NCI-H510A (cell line): ENCODE measurements around the gene DDX39B.

Experiments used
- DNase-seq: peaks from one replicate; lab custom pipeline; 2025; lab: John Stamatoyannopoulos, UW

Gene DDX39B

DNA sequence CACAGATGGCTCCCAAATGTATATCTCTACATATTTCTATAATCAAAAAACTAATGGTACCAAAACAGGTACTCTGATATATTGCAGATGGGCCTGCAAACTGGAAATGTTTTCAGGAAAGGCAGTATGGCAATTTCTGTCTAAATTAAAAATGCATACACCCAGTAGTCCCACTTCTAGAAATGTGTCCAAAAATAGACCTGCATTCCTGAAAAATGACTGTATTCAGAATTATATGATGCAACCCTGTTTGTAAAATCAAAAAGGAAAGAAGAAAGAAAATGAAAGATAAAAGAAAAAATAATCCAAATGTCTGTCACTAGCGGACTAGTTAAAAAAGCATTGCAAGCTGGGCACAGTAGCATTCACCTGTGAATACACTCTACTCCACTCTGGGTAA, 56.7 kb downstream of the DDX39B start:
- DNase-seq, result no peak

DNA sequence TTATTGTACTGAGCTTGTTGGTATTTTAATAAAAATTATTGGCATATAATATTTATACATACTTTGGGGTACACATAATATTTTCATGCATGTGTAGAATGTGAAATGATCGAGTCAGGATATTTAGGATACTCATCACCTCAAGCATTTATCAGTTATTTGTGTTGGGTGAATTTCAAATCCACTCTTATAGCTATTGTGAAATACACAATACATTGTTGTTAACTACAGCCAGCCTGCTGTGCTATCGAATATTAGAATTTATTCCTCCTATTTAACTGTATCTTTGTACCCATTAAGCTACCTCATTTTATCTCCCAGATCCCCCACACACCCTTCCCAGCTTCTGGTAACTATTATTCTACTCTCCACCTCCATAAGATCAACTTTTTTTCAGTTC, 58.4 kb downstream of the DDX39B start:
- no peak for DNase-seq

DNA sequence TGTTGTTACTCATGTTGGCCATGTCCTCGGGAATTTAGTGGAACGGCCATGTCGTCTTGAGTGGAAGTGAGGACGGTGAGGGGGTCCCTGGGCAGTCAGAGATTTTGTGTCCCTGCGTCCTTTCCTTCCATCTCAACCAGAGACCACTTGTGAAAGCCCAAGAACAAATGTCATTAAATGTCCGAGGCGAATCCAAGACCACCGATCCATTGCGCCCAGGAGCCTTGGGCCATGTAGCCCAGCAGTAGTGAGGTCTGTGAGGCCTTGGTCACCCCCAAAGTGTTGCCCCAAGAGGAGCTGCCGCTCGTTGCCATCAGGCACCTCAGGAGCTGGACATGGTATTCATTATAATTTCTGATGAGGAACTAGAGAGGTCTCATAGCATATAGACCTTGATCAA, 61.2 kb downstream of the DDX39B start:
- no peak for DNase-seq
